Lung microvascular endothelial cell (primary cell): Measurements from ENCODE around the gene SUSD6. TPM values are rescaled to one million over a fixed set of nuclear protein-coding genes. Genes with fewer than 3 reads are reported as not detected.
"Not testable (repeated sequence)": the region's sequence is repeated elsewhere in the genome, so short reads cannot be mapped to it uniquely, and the experiment has no call there.

Experiments
- DNase-seq, 2 donors: peaks; one replicate each; pipeline versions ENCODE4 v3.0.0 to v3.0.0-alpha.2; 2010; ENCODE audit warnings: low read depth in 2 of 2
- total RNA-seq: library from RNA; depleted of rRNA; stranded (reverse); fragments of >200 nt; gene quantifications from 2 replicates; pipeline ENCODE4 v1.2.1, GENCODE V29; 2014

Gene SUSD6
- total RNA-seq, 1 donor from 2014 or later = 11.3 TPM

GRCh38 chr14:69711477-69711876 lies 100.1 kb downstream of the SUSD6 start:
- DNase-seq = no peak

- no peak for DNase-seq
These were observed 100.6 kb downstream of the SUSD6 start for GRCh38 chr14:69711881-69712560.

GRCh38 chr14:69712599-69713088 lies 101.2 kb downstream of the SUSD6 start:
- peak in 1 of 2 donors; percentile 35 for DNase-seq

- peak in 1 of 2 donors; percentile 55 for DNase-seq
These were observed 101.9 kb downstream of the SUSD6 start for GRCh38 chr14:69713209-69713781.

GRCh38 chr14:69713993-69714679 lies 102.7 kb downstream of the SUSD6 start:
- no peak for DNase-seq

GRCh38 chr14:69715725-69716477 lies 104.5 kb downstream of the SUSD6 start:
- peak; percentile 79 to 83 for DNase-seq

GRCh38 chr14:69716478-69717187 lies 105.2 kb downstream of the SUSD6 start:
- DNase-seq = peak; percentile 65 to 96

- DNase-seq = not testable (repeated sequence)
These were observed 107.2 kb downstream of the SUSD6 start for GRCh38 chr14:69718614-69719013.

GRCh38 chr14:69719501-69719951 lies 108.1 kb downstream of the SUSD6 start:
- DNase-seq = peak; percentile 68 to 97

GRCh38 chr14:69720912-69721311 lies 109.5 kb downstream of the SUSD6 start:
- DNase-seq = no peak

GRCh38 chr14:69726761-69727511 lies 115.5 kb downstream of the SUSD6 start:
- DNase-seq = peak; percentile 83

- DNase-seq = no peak
These were observed 116.5 kb downstream of the SUSD6 start for GRCh38 chr14:69727860-69728259.

- not testable (repeated sequence) for DNase-seq
These were observed 120.7 kb downstream of the SUSD6 start for GRCh38 chr14:69731919-69732598.

- DNase-seq = not testable (repeated sequence)
These were observed 125.0 kb downstream of the SUSD6 start for GRCh38 chr14:69736405-69736804.

GRCh38 chr14:69741055-69741454 lies 129.7 kb downstream of the SUSD6 start:
- DNase-seq = no peak

- DNase-seq = no peak
These were observed 138.6 kb downstream of the SUSD6 start for GRCh38 chr14:69749956-69750355.

GRCh38 chr14:69750495-69750894 lies 139.1 kb downstream of the SUSD6 start:
- DNase-seq = no peak

- DNase-seq = no peak
These were observed 141.4 kb downstream of the SUSD6 start for GRCh38 chr14:69752773-69753172.

- no peak for DNase-seq
These were observed 142.5 kb downstream of the SUSD6 start for GRCh38 chr14:69753860-69754259.

- no peak for DNase-seq
These were observed 143.1 kb downstream of the SUSD6 start for GRCh38 chr14:69754487-69754886.
